CD4-positive, alpha-beta T cell treated with Interleukin-10 for 1 hour (primary cell): ENCODE data around the gene LRTM1.

Experiments used
- DNase-seq: peaks from one replicate; pipeline ENCODE4 v3.0.0-alpha.2; 2020

The LRTM1 gene

DNA sequence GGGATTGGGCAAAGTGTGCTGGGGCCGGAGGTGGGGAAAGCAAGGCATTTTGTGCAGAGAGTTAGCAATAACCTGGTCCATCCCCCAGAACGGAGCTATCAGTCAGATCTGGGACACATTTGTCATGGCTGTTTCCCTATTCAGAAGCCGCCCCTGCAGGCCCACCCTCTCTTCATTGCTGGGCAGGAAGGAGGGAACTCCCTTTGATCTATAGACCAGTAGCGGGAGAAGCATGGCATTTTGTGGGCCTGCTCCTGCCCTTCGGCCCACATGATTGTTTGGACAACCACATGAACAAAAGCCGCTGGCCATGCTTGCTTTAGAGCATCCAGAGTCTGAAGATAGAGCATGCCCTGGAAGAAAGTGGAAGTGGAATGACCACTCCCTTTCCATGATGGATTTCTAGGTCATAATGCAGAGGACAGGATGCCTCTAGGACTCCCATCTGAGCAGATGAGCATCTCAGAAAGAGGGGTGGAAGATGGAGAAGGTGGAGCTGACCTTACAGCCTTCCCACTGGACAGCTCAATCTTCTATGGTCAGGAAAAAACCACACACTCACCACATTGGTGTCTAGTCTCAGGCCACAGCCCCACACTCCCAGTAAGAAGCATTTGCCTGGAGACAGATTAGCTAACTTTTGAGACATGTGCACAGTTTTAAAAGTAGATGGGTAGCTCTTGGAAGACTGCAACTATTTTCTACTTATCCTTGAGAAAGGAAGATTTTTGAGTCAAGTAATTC, 11.9 kb upstream of the LRTM1 start:
- DNase-seq, result no peak

DNA sequence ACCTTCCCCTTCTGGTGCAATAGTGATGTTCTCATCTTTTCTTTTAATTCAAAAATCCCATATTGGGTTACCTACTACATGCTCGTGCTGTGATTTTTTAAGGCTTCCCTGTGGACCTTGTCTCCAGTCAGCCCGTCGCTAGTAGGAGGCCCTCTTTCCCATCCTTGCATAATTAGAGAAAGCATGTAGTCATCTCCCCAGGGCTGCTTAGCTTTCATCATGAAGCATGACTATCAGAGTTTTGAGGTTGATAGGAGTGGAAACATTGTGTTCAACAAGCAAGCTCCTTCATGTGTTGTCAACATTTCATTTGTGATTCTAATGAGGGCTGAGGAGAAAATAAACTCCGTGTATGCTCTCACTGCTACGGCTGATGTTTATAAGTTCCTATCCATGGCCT, 8.7 kb upstream of the LRTM1 start:
- no peak for DNase-seq

DNA sequence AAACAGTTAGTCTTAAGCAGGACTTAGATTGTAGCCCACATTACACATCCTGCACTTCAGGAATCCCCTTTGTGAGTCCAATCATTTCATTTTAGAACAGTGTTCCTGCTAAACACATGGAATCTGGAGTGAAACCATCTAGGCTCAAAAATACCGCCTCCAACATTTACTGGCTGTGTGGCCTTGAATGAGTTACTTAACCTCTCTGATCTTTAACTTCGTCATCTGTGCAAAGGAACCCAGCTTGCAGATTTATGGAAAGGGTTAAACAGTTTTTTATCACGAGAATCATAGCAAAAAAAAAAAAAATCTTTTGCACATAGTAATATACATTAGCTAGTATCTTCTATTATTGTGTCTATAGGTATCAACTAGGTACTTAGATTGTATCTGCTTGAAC, 8.0 kb upstream of the LRTM1 start:
- DNase-seq, result no peak

DNA sequence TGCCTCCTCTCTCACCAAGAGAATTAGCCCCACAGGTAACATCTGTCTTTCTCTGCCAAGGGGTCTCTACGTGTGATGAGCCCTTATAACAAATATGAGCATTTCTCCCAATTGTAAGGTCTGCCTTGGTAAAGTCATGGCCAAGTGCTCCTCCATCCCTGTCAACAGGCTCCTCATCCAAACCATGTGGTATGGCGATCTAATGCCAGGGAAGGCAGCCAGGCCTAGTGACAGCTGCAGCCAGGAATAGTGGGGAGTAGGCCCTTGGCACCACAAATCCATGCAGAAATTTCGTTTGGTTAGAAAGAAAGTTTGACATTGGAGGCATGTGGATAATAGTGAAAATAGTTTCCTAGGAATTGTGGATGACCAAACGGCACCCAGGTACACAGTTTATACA, 4.7 kb upstream of the LRTM1 start:
- DNase-seq, result no peak

DNA sequence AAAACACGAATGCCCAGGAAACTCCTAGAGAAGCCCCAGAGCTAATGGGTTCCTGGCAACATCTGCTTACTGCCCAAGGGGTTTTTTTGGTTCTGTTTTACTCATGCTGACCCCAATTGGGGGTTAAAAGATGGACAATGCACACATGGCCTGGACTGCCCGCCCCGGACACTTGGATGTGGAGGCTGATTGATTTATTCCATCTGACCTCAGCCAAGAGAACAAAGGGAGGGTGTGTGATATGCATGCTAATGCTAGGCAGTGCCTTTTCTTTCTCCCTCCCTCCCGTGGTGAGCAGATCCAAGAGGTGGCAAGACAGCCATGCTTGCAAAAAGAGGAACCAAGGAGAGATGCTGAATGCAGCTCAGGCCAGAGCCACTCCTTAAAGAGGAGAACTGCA, 3.3 kb upstream of the LRTM1 start:
- no peak for DNase-seq

DNA sequence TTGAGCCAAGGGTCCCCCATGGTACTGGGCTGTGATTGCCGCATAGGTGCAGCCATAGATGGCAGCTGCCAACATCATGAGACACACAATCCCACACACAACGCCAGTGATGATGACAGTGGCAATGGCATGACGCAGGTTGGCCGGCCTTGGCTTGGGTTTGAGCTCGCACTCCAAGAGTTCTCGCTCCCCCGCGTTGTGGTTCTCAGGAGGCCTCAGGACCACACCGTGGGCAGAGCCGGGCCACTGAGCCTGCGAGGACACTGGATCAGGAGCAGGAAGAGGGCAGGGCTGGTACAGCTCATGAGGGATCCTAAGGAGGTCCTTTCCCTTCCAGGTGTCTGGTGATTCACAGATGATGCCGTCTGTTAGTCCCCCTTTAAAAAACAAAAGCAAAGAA, 9.3 kb downstream of the LRTM1 start:
- DNase-seq, result no peak

DNA sequence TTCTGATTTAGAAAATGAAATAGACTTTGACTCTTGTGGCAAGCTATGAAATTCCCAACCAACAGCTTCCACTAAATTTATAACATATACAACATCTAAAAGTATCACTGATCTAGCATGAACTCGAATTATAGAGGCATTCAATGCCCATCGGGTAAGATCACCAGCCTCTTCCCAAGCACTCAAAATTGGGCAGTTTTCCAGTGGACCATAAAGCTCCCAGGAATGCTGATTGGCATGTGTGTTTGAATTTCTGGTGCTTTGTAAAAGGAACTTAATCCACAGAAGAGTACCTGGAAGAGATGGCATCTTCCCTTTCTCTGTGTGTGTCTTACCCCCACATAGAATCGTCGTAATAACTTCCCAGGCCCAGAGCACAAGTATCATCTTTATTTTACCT, 10.0 kb downstream of the LRTM1 start:
- DNase-seq, result no peak

DNA sequence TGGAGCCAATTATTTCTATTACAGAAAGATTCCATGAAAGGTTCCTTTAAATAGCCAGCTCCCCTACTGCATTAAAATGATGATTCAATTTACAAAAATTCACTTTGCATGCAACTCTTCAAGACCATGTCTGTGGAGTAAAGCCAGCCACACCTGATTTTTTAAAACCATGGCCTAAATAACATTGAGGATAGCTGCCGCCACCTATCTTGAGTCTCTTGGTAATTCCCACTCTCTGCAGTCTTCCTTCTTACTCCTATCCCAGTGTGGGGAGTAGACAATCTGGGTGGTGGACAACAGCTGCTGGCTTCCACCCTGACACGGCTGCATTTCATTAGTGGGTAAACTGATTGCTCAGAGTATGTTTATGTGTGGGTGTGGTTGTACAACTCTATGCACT, 10.7 kb downstream of the LRTM1 start:
- DNase-seq, result no peak

DNA sequence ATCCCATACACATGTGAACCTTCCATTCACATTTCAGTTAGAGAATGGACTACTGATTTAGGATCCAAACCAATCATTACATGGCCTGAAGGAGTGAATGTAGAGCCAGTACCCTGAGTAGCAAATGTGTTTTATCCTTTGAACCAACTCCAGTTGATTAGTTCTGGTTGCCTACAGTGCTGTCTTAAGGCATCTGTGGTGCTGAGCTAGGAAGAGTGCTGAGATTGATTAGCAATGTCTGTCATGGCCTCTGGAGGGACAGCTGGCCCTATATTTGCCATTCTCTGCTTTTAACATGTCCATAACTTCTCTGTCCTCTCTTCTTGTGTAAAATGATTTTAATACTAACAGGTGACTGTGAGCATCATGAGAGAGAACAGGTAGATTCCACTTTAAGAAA, 11.1 kb downstream of the LRTM1 start:
- no peak for DNase-seq

DNA sequence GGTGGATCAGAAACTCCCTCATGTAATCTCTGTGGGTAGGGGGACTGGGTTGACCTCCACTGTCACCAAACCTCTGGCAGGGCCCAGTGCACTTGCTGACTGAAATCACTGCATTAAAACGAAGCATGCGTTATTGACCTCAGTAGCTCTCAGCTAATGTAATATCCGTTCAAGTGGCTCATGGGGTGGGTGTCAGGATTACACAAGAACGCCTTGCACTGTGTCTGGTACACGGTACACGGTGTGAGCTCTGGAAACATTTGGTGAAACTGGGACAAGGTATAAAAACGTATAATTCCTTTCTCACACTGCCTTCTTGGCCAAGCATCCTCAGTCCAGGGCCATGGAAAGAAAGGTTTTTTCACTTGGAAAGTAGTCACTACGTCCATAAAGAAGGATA, 11.9 kb downstream of the LRTM1 start:
- DNase-seq, result no peak

DNA sequence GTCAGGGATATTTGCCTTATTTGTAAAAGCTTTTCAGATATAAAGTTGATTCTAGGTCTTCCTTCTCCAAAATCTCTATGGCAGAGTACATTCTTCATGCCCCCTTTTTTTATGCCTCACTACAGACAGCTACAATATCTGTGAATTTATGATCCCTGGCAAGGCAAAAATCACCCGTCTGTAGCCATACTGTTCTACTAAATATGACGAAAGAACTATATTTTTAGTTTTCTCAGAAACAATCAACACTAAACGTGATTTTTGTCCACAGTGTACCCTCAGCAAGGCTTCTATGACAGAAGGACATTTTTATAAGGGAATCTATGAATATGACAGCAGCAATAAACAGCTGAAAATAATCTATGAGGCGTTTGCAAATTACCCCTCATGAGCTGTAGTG, 12.7 kb downstream of the LRTM1 start:
- no peak for DNase-seq

DNA sequence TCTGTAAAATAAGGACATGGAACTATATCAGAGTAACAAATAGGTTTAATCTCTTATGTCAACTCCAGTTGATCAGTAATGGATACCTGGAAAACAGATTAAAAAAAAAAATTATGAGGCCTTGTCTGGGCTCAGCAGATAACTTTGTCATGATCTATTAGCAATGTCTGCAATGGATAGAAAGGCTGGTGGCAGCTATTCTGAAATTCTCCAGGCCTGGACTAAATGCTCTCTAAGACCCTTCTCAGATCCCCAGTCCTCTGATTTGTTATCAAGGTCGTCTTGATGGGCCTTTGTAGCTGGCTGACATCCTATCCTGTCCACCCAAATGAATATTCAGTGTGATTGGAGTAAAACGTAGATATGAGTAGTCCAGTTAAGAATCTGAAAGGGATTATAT, 13.7 kb downstream of the LRTM1 start:
- no peak for DNase-seq

DNA sequence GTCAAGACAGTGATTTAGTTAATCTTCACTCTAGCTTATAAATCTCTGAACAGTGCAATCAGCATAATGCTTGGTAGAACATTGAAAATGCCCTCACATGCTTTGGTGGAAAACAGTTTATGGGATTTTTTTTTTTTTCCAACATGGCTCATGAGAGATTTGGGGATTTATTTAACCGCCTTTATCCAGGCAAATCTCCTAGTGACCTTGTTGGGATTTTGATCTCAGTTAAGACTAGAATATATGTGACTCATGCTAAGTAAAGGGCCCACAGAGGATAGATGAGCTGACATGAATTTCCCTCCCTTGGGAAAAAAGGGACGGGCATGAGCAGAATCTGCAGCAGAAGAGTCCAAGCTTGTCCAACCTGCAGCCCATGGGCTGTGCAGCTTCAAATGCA, 18.7 kb downstream of the LRTM1 start:
- no peak for DNase-seq

DNA sequence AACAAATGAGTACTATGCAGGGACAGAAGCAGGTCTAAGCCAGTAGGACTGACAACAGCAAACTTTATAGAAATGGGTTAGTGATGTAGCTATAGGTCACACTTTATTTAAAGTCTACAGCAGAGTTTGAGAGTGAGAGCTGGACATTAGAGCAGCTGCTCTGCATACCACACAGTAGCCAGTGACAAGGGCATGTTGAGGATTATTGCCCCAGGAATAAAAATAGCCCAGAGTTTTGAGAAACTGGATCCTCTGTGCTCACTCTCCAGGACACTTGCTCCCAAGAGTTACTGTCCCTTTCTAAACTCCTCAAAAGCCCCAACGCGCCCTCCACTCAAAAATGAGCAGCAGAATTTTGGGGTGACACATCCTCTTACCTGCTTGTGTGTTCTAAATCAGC, 21.1 kb downstream of the LRTM1 start:
- no peak for DNase-seq

DNA sequence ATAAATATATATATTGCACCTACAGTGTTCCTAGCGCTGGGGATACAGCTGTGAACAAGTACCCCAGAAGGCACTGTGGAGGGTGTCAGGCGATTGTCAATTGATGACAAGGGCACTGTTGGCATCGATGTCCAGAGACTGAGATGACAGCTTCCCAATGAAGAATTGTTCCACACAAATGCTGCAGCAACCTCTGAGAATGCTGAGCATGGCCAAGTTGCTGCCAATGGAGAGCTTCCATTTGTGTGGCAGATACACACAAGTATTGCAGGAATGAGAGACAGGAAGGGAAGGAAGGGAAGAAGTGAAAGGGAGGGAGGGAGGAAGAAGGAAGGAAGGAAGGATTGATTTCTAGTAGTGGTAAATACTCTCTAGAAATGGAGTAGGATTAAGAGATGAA, 21.9 kb downstream of the LRTM1 start:
- no peak for DNase-seq

DNA sequence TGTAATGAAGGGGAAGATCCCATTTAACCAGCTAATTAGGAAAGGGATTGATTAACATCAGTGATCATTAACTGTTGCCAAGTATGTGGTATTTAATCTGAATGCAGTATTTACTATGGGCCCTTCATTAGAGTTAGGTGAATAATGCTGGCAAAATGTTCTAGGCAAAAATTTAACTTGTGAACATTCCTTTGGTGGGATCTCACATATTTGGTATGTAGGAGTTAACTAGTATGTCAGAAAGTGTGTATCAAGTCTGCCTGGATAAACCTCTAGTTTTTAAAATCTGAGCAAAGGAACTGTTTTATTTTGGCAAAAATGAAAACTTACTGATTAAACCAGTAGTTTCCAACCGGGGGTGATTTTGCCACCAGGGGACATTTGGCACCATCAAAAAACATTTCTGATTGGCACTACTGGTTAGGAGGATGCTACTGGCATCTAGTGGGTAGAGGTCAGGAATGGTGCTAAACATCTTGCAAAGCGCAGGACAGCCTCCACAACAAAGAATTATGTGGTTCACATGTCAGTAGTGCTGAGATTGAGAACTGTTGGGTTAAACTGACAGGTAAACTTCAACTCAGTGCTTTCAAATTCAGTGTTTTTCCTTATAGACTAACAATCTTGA, 22.5 kb downstream of the LRTM1 start:
- DNase-seq, result no peak

DNA sequence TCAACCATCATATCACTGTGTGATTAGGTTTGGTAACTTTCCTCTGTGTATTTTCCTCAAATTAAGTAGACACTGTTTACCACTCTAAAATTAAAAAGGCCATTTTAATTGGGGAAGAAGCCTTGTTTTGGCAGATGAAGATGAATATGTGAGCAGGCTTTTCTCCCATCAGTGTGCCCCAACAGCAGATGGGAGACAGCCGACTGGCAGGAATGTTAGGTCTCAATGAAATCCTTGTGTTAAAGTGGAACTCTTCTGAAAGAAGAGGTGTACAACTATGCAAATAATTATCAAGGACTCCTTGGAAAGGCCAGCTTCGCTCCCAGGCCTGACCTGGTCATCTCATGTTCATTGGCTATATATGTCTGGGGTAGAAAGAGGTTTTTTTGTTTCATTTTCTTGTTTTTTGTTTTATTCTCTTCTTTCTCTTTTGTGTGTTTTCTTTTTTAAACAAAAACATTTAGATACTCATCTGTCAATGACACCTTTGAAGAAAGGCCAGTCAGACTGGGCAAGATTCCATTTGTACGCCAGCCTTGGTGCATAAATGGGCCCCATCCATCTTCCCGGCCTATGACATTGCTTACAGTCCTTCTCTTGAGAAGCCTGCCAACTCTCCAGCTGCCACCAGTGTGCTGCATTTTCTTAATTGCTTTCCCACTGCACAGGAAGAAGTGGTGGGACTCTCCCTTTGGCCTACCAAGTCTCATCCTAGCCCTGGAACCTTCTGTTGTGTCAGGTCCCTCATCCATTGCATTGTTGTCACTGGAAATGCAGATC, 25.8 kb downstream of the LRTM1 start:
- DNase-seq, result no peak

DNA sequence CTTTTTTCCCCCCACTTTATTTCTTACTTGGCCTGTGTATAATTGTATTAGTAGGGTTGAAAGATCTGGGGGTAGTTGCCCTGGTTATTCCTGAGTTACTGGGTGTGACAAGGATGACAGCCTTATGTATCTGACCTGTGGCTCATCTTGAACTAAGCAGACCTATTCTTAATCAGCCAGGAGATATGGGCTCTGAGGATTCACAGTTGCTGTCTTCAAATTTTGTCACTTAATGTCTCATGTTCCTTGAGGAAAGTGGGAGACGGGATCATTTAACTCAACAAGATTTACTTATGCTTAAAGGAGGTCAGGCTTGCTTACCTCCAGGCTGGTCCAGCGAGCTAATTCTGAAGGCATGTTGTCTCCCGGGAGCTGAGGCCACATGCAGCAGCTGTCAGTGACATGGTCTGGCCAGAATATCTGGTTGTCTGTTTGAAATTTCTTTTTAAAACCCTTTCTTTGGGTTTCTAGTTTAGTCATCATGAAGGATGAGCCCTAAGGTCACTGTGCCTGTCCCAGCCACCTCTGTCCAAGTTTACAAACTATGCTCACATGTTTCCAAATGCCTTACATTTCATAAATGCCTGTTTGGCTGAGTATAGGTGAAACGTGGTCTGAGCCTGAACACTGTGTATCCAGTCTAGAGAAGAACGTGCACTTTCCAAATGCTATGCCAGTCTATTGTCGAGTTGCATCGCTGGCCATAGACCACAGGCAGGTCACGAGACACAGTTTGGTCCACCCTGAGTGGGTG, 26.8 kb downstream of the LRTM1 start:
- no peak for DNase-seq

DNA sequence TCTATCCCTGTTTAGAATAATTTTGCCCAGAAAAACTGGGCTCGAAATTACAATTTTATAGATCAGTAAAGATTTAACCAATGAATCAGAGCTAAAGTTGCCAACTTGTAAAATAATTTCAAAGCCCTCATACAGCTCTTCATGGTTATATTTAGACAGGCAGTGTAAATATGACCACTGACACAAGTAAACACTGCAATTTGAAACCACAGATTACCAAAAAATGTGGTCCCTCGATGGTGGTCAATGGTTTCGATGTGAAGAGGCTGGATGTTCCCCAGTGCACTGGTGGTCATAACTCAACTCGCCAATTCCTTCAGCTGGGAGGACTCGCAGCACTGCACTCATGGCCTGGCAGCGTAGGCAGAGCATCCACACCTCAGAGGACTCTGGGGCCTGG, 28.6 kb downstream of the LRTM1 start:
- DNase-seq, result no peak

DNA sequence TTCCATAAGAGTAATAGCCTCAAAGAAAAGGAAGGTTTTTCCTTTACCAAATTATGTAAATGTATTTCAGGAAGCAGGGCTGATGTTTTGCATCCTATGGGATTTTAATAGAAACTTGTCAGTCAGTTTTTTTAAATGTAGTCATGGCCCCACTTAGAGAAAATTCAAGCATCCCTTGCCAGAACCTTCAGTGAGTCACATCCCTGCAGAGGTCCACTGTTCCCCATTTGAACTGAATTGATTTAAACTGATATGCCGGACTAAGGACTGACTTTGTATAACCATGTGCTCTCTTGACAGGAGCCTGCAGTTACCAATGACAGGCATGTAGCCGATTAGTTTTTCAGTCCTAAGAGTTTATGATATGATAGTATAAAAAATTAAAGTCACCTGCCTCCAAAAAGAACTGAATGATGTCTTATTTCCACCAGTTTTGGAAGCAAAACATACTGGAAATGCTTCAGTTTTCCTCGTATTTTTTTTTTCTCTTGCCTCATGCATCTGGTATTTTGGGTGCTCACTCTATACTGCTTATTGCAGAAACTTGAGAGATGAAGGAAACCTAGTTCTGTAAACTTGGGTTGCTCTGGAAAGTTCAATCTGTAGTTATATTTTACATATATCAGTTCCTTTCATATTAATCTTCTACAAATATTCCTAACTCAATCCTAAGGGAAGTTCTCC, 30.7 kb downstream of the LRTM1 start:
- no peak for DNase-seq

DNA sequence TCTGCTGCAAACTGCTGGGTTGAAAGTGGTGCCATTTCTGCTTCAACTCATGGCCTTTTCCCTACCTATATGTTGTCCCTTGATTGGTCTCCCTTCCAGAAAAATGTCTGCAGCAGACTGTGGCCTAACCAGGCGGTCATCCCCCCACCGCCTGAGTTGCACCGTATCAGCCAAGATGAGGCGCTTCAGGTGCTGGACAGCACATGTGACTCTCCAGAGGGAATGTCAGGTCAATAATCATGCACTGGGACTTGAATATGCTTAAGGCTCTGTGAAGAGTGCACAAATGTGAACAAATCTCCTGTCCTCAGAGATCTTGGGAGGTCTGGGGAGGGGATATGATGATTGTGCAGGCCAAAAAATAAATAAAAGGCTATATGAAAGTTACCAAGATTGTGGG, 32.2 kb downstream of the LRTM1 start:
- no peak for DNase-seq

DNA sequence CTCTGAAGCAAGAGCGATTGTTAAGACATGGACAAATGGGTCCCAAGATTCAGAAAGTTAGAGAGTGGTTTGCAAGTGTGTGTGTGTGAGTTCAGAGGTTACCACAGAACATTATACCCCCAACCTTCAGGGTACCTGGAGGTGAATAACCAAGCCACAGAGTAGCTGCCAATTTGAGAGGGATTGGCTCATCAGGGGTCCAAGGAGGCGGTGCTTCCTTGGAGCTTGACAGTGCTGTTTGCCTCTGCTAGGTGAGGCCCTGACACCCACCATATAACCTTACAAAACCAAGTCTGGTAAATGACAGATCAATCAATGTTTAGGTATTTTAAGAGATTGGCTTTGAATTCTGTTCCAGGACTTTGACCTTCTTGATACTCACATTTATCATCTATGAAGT, 35.7 kb downstream of the LRTM1 start:
- no peak for DNase-seq

DNA sequence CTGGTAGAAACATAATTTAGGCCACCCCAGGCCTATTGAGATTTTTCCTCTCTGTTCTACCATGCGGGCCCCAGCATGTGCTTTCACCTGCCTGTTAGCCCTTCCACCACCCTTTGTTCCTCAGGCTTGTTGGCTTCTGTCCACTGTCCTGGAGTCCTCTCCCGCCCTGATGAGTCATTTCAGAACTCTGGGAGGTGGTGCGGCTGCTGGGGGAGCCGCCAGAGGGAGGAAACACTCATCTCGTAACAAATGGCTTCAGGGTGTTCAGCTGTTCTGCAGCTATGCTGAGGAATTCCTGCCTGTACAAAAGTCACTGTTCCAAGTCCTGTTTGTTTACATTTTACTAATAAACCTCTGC, 36.3 kb downstream of the LRTM1 start:
- DNase-seq, result no peak
